ENCODE results near the gene RBM38. TPM values are rescaled to one million over a fixed set of nuclear protein-coding genes. Genes with fewer than 3 reads are reported as not detected.

The RBM38 gene
- total and polyA plus RNA-seq, 10 of the 15 experiments (the other 5 are each of a cell fraction or from before 2014, with no cell fraction given) = 0.32 to 118 (median 25.2) TPM

GRCh38 chr20:57383447-57384347, 7.5 kb upstream of the RBM38 start:
- no peak for FAIRE-seq
- Histone ChIP-seq H3K4me3 (no peak overlapping the region), H2AFZ (ENCODE audit: control insufficient read depth, low read depth, low read length) (no peak overlapping the region), H3K27ac (ENCODE audit: control insufficient read depth, insufficient read depth) (no peak overlapping the region), H3K9me3 (replicated peaks; ENCODE audit: control insufficient read depth, insufficient read depth, low read length) (no peaks in the 10 kb centered on the region), H3K79me2 (ENCODE audit: control insufficient read depth, insufficient read depth, low read length) (no peaks in the 10 kb centered on the region), H3K4me2 (ENCODE audit: control insufficient read depth, insufficient read depth) (no peak overlapping the region), H3K9ac (ENCODE audit: control insufficient read depth, insufficient read depth, low read length) (no peak overlapping the region), H4K20me1 (ENCODE audit: control insufficient read depth, insufficient read depth) (no peaks in the 10 kb centered on the region), H3K27me3 (replicated peaks in 1 of 2; ENCODE audit: control insufficient read depth in 2 of 2, insufficient read depth in 2 of 2, low read length in 1 of 2) (no peaks in the 10 kb centered on the region), H3K36me3 (ENCODE audit: control insufficient read depth in 2 of 2, insufficient read depth in 2 of 2, low read length in 1 of 2) (peaks cover 7 to 8% of the 10 kb centered on the region in 2 experiments; a peak in 3 of 4 replicates), H3K4me1 (ENCODE audit: control insufficient read depth, insufficient read depth, low read length) (peaks cover 7% of the 10 kb centered on the region)
- no peak for ATAC-seq
- no peak for DNase-seq (ENCODE audit: low read depth, low spot score)
- in situ Hi-C loops (cut with MboI) (loop anchor here (10.0 to 25.0 kb wide), 2 partner anchors 821 to 1279 kb away; partner anchors contain the start of gene STX16), intact Hi-C loops (cut with micrococcal nuclease; ENCODE audit: unreplicated experiment) (loop anchor here (2.0 kb wide), 1 partner anchor 209 kb away; no protein-coding TSS in a partner anchor)
- 97% methylated on average over 18 of the region's 20 CpGs for WGBS (ENCODE audit: insufficient coverage, insufficient replicate concordance, low lambda C conversion rate, missing lambda C conversion rate)
- ChIA-PET POLR2A (interaction anchor here (0.6 kb wide), 2 partner anchors 8 to 56 kb away, joined by 3 to 4 read pairs; no protein-coding TSS in a partner anchor), RAD21 (ENCODE audit: unreplicated experiment) (interaction anchor here (1.2 to 2.9 kb wide), 4 partner anchors 9 to 115 kb away, joined by 5 to 18 read pairs (median 8); partner anchors contain the start of gene RBM38), SMC1A (ENCODE audit: uncharacterized antibody, unreplicated experiment) (interaction anchor here (1.2 to 7.1 kb wide), 5 partner anchors 15 to 115 kb away, joined by 4 to 48 read pairs (median 33); no protein-coding TSS in a partner anchor), CTCF (interaction anchor here (0.6 to 5.6 kb wide), 7 partner anchors 9 to 226 kb away, joined by 4 to 47 read pairs (median 6); no protein-coding TSS in a partner anchor)
- TF ChIP-seq PBX3 (IDR thresholded peaks at IDR 0.05; ENCODE audit: insufficient replicate concordance, low read depth, low read length) (no peak), TCF7 (IDR thresholded peaks at IDR 0.05; ENCODE audit: borderline replicate concordance) (no peak), JUNB (IDR thresholded peaks at IDR 0.05) (no peak), RCOR1 (conservative IDR thresholded peaks at IDR 0.05; ENCODE audit: low read depth, low read length) (no peak), CREB1 (IDR thresholded peaks at IDR 0.05; ENCODE audit: low read depth) (no peak), MXI1 (IDR thresholded peaks at IDR 0.05; ENCODE audit: low read depth, low read length) (no peak), JUND (IDR thresholded peaks at IDR 0.05; ENCODE audit: low read depth, low read length) (no peak), ZBTB11 (CRISPR knock-in tag; IDR thresholded peaks at IDR 0.05) (no peak)
- no TSS peak for BruUV-seq (replicated peaks)

Measured in GM12878 (cell line).